Hair follicular keratinocyte (primary cell): Measurements from ENCODE around the gene FAM228A. TPM values are rescaled to one million over a fixed set of nuclear protein-coding genes. Genes with fewer than 3 reads are reported as not detected.

Experiments used
- total RNA-seq: library from RNA; depleted of rRNA; stranded (reverse); fragments of >200 nt; gene quantifications from 2 replicates; pipeline ENCODE4 v1.2.3, GENCODE V29; 2015

Gene FAM228A
- not detected in 2 replicates for total RNA-seq

DNA sequence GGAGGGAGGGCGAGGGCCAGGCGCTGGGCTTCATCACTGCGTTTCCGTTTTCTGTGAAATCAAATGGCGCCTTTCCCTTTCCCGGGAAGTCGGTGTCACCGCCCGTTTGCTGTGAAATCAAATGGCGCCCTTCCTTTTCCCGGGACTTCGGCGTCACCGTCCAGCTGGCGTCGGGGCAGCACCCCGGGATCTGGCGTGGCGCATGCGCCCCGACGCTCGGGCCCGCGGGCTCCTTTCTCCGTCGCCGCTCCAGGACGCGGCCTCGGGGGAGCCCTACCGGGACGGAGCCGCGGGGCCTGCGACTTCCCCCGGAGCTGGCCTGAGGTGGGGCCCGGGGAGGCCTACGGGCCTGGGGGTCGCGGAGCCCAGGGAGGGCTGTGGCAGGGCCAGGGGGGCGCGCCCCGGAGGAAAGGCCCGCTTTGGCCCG lies at the start of gene FAM228A:
Gene FAM228A (plus strand): TSS at position 203 of the 427 bp plus-strand sequence. CDS start 428 bp downstream, outside the sequence.

Other genes with a start within 250 kb of the FAM228A start
- 3.5 and 3.9 TPM in 2 replicates for gene ATAD2B, start 247.9 kb upstream of the FAM228A start, total RNA-seq
- gene UBXN2A, start 234.6 kb upstream of the FAM228A start, total RNA-seq = 9.9 and 12.3 TPM in 2 replicates
- gene MFSD2B, start 165.0 kb upstream of the FAM228A start, total RNA-seq = not detected in 2 replicates
- 5.6 and 8.1 TPM in 2 replicates for gene WDCP, start 127.7 kb upstream of the FAM228A start, total RNA-seq
- 12.2 and 23.0 TPM in 2 replicates for gene FKBP1B, start 125.3 kb upstream of the FAM228A start, total RNA-seq
- gene SF3B6, start 98.7 kb upstream of the FAM228A start, total RNA-seq = 264 and 278 TPM in 2 replicates
- 40.8 and 43.4 TPM in 2 replicates for gene TP53I3, start 90.2 kb upstream of the FAM228A start, total RNA-seq
- gene PFN4, start 51.7 kb upstream of the FAM228A start, total RNA-seq = 0.39 TPM in 1 of 2 replicates, not detected in the other
- 2.4 and 3.6 TPM in 2 replicates for gene FAM228B, start 51.6 kb upstream of the FAM228A start, total RNA-seq
- 15.2 and 23.5 TPM in 2 replicates for gene ITSN2, start 185.5 kb downstream of the FAM228A start, total RNA-seq